Esophagus squamous epithelium (tissue), 4 donors: Measurements from ENCODE around the gene LARP4.

Source experiments
- CTCF ChIP-seq, 6 experiments: fragments of 450-650 bp in 4 of 6; fragments of 200-600 bp in 2 of 6; sonication (generic) in 2 of 6; IDR thresholded peaks; one replicate each; pipeline ENCODE4 v1.5.1; 2016 to 2019; ENCODE audit warnings: antibody characterized with exemption in 6 of 6, mild to moderate bottlenecking in 4 of 6, moderate library complexity in 4 of 6
- POLR2A ChIP-seq, 4 donors: fragments of 450-650 bp; IDR thresholded peaks; one replicate each; pipeline ENCODE4 v1.6.1; 2017; ENCODE audit warnings: antibody characterized with exemption in 4 of 4, mild to moderate bottlenecking in 4 of 4, moderate library complexity in 3 of 4

- TF ChIP-seq POLR2A (IDR thresholded peaks at IDR 0.05): no peak
- TF ChIP-seq CTCF (IDR thresholded peaks at IDR 0.05): no peak
Measured at GRCh38 chr12:50482571-50482970, 81.9 kb downstream of the LARP4 start.
